SH-SY5Y (cell line): ENCODE measurements around the gene ADCY2.

ENCODE experiments used
- GATA2 ChIP-seq: IDR thresholded peaks from 2 replicates; pipeline ENCODE4 v1.6.1; 2011; ENCODE audit warnings: mild to moderate bottlenecking, low read depth, low read length
- GATA3 ChIP-seq: IDR thresholded peaks from 2 replicates; pipeline ENCODE4 v1.6.1; 2011; ENCODE audit warnings: low read depth, mild to moderate bottlenecking, low read length, moderate library complexity

DNA sequence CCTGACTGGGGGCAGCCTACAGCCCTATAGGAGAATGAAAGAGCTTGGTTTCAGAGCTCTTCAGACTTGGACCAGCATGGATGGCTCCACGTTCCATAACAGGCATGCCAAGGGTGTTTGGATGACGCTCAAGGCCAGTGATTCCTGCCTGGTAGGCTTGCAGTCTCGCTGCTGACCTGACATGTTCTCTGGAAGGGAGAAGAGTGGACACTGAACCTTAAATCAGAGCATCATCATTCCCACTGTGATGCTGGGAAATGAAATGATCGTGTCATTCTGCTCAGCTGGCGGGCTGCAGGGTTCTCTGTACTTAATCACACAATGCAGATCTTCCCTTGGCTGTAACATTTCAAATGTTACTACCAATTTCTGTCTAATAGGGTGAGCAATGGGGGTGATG lies 398.0 kb downstream of the ADCY2 start:
- no peak for TF ChIP-seq GATA2
- no peak for TF ChIP-seq GATA3
